ENCODE measurements around the gene AFTPH. TPM values are rescaled to one million over a fixed set of nuclear protein-coding genes. Genes with fewer than 3 reads are reported as not detected.

Gene AFTPH
- total RNA-seq, 1 experiment from 2014 or later = 13.5 TPM

DNA sequence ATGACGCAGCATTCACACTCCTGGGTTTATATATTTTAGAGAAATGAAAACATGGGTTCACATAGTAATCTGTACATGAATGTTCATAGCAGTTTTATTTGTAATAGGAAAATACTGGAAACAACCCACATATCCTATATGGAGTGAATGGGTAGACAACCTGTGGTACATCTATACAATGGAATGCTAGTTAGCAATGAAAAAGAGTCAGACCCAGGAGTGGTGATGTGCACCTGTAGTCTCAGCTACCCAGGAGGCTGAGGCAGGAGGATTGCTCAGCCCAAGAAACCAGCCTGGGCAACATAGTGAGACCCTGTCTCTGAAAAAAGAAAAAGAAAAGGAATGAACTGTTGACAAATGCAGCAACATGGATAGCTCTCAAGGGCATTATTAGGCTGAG is 25.9 kb downstream of the AFTPH start:
- no peak overlapping the region for H3K23ac ChIP-seq (ENCODE audit: insufficient read length, low read depth, low read length)
- no peak overlapping the region for H3T11ph ChIP-seq (ENCODE audit: low read length)
- no peak overlapping the region for H3K9ac ChIP-seq (ENCODE audit: extremely low read depth, insufficient read length, low read length)
- Mint-ChIP-seq H3K4me3 (no peak overlapping the region), H3K27ac (no peak overlapping the region), H3K4me1 (peaks cover 3 to 4% of the 10 kb centered on the region in 2 experiments), H3K36me3 (ENCODE audit: insufficient read depth in 1 of 3, low read depth in 3 of 3) (peaks cover 3 to 7% (median 4%) of the 10 kb centered on the region in 3 experiments; a peak in 5 of 7 replicates), H3K9me3 (peaks cover 0 to 3% of the 10 kb centered on the region in 2 experiments; a peak in 2 of 5 replicates), H3K27me3 (ENCODE audit: low read depth) (no peaks in the 10 kb centered on the region)
- no peaks in the 10 kb centered on the region for H3K79me1 ChIP-seq (ENCODE audit: insufficient read depth, low read depth, low read length, poor library complexity, severe bottlenecking)
- no peak overlapping the region for H2BK12ac ChIP-seq (ENCODE audit: insufficient read length, low read depth, low read length)
- H2BK120ac ChIP-seq (ENCODE audit: low read depth, low read length, poor library complexity, severe bottlenecking) = no peak overlapping the region
- H2BK5ac ChIP-seq (ENCODE audit: insufficient read length, low read length) = no peak overlapping the region
- H3K23me2 ChIP-seq (ENCODE audit: insufficient read length, low read depth, low read length, poor library complexity, severe bottlenecking) = no peaks in the 10 kb centered on the region
- H4K91ac ChIP-seq (ENCODE audit: insufficient read length, low read depth, low read length) = no peak overlapping the region
- TF ChIP-seq CTCF (conservative IDR thresholded peaks at IDR 0.05) = no peak
- DNase-seq = no peak
- H2BK20ac ChIP-seq (ENCODE audit: low read depth, low read length, poor library complexity, severe bottlenecking) = no peak overlapping the region
- H3K56ac ChIP-seq (ENCODE audit: insufficient read length, low read depth, low read length) = no peak overlapping the region
- no peak overlapping the region for H3K4ac ChIP-seq (ENCODE audit: low read depth, low read length)
- no peak overlapping the region for H4K5ac ChIP-seq (ENCODE audit: insufficient read length, low read depth, low read length)
- H2AK5ac ChIP-seq (ENCODE audit: insufficient read length, low read length) = no peak overlapping the region
- no peaks in the 10 kb centered on the region for H3K9me3 ChIP-seq (ENCODE audit: control insufficient read depth, low read depth, low read length)
- H3K27me3 ChIP-seq (ENCODE audit: insufficient read depth, low read length) = no peaks in the 10 kb centered on the region
- no CpG with 5 or more reads among the region's 1 CpG for WGBS (ENCODE audit: extremely low coverage, insufficient read length, low lambda C conversion rate)
- no peaks in the 10 kb centered on the region for H3K4me1 ChIP-seq (ENCODE audit: insufficient read depth, low read length)
- H4K8ac ChIP-seq (replicated peaks; ENCODE audit: insufficient read length, low read depth, low read length) = no peak overlapping the region
- H2AFZ ChIP-seq (ENCODE audit: low read length) = no peak overlapping the region
- no peaks in the 10 kb centered on the region for H3K79me2 ChIP-seq (ENCODE audit: insufficient read depth, low read length)
- no peak overlapping the region for H3K4me2 ChIP-seq (ENCODE audit: insufficient read depth, insufficient read length, low read length)
- no peak overlapping the region for H2BK15ac ChIP-seq (ENCODE audit: low read depth, low read length)
- H3K14ac ChIP-seq (ENCODE audit: insufficient read depth, low read length) = no peak overlapping the region
- H3K27ac ChIP-seq (ENCODE audit: insufficient read length, low read depth, low read length) = no peak overlapping the region
- H3K18ac ChIP-seq (ENCODE audit: insufficient read length, low read depth, low read length) = no peak overlapping the region
- H4K20me1 ChIP-seq (ENCODE audit: control insufficient read depth, insufficient read depth, insufficient read length) = no peaks in the 10 kb centered on the region

Data from H9 (cell line).